GM10266 (cell line): ENCODE measurements around the gene GLRX3.

Source experiments
- DNase-seq: peaks from one replicate; pipeline ENCODE4 v3.0.0; 2012; ENCODE audit errors: extremely low spot score
- TF ChIP-seq, protein P1 (sequence below): IDR thresholded peaks from 2 replicates; pipeline ENCODE4 v1.5.1; 2012; ENCODE audit warnings: mild to moderate bottlenecking, low read depth; ENCODE audit not compliant: control insufficient read depth, insufficient read depth; ENCODE audit errors: missing control alignments

The GLRX3 gene

DNA sequence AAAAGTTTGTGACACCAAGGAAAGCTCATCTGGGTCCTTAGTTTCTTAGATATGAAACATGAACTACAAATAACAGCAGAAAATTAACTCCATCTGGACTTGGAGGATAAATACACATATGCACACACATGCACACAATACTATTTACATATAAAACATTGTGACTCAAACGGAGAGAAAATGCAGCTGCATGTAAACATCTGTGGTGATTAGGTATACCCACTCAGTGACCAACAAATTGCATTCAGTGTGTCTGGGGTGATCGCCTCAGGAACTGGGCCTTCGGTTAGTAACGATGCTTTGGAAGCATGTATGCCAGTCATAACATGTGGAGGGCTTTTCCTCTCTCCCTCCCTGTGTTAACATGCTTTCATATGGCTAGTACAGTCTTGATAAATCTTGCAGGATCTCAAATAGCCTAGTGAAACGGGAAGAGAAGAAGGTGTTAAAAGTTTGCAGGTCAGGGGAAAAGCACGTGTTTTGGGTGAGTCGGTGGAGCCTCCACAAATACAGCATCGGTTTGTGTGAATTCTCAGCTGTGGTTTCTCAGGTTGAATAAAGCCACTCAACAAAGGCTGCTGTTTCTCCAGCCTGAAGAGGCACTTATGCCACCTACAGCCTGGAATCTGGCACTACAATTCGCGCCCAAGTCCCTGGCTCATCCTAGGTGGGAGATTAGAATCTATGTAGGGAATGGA is 8.7 kb upstream of the GLRX3 start:
- peak; percentile 86 for DNase-seq
- TF ChIP-seq, protein P1, sequence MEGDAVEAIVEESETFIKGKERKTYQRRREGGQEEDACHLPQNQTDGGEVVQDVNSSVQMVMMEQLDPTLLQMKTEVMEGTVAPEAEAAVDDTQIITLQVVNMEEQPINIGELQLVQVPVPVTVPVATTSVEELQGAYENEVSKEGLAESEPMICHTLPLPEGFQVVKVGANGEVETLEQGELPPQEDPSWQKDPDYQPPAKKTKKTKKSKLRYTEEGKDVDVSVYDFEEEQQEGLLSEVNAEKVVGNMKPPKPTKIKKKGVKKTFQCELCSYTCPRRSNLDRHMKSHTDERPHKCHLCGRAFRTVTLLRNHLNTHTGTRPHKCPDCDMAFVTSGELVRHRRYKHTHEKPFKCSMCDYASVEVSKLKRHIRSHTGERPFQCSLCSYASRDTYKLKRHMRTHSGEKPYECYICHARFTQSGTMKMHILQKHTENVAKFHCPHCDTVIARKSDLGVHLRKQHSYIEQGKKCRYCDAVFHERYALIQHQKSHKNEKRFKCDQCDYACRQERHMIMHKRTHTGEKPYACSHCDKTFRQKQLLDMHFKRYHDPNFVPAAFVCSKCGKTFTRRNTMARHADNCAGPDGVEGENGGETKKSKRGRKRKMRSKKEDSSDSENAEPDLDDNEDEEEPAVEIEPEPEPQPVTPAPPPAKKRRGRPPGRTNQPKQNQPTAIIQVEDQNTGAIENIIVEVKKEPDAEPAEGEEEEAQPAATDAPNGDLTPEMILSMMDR: peak; percentile 83

- DNase-seq: no peak
- TF ChIP-seq, protein P1: no peak
These were observed 8.0 kb upstream of the GLRX3 start for GRCh38 chr10:130128062-130128781.

DNA sequence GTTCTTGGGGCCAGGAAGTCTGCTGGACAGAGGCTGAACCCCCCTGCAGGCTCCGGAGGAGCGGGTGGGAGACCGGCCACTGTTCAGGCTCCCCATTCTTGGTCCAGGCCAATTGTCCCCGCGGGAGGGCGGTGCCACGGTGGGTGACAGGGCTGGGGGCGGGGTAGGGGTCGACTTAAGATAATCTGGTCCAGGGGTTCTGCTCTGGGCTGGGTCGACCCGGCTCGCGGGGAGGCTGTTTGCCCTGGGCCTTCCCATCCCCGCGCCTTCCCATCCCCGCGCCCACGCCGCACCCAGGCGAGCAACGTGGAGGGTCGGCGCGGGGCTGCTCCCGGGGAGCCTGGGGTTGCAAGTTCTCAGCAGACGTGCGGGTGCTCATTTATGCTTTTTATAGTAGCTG is 7.3 kb upstream of the GLRX3 start:
- DNase-seq: no peak
- TF ChIP-seq, protein P1: no peak

- TF ChIP-seq, protein P1: no peak
- no peak for DNase-seq
These were observed 440 bp upstream of the GLRX3 start for GRCh38 chr10:130135676-130136225.

- TF ChIP-seq, protein P1: no peak
- DNase-seq: no peak
These were observed 878 bp downstream of the GLRX3 start for GRCh38 chr10:130137090-130137448.

GRCh38 chr10:130137659-130138478 is 1.7 kb downstream of the GLRX3 start:
- TF ChIP-seq, protein P1: no peak

GRCh38 chr10:130138479-130138866 is 2.3 kb downstream of the GLRX3 start:
- DNase-seq: no peak
- TF ChIP-seq, protein P1: no peak

More at GRCh38 chr10:130137659-130138478, 1.7 kb downstream of the GLRX3 start:
- DNase-seq: no peak
